Mesendoderm (in vitro differentiated cells): ENCODE results near the gene S100PBP.
"Not testable (repeated sequence)": the region's sequence is repeated elsewhere in the genome, so short reads cannot be mapped to it uniquely, and the experiment has no call there.

Experiments
- DNase-seq: peaks from one replicate; pipeline ENCODE4 v3.0.0; 2013
- H2AK5ac ChIP-seq: 2 replicates; pipeline ENCODE4 v1.6.1; 2013; ENCODE audit warnings: low read length, inconsistent platforms
- H2BK120ac ChIP-seq: 2 replicates; pipeline ENCODE4 v1.6.1; 2013; ENCODE audit warnings: low read depth, mild to moderate bottlenecking, low read length, moderate library complexity, mixed read lengths
- H2BK15ac ChIP-seq: replicated peaks from 2 replicates; pipeline ENCODE4 v1.6.1; 2013; ENCODE audit warnings: low read depth, mild to moderate bottlenecking, moderate library complexity
- H2BK5ac ChIP-seq: 2 replicates; pipeline ENCODE4 v1.6.1; 2013; ENCODE audit warnings: low read length, inconsistent platforms
- H3K18ac ChIP-seq: 2 replicates; pipeline ENCODE4 v1.6.1; 2013; ENCODE audit warnings: mild to moderate bottlenecking, low read length, mixed read lengths
- H3K23ac ChIP-seq: one replicate; pipeline ENCODE4 v1.6.1; 2013; ENCODE audit warnings: low read length
- H3K27ac ChIP-seq: 2 replicates; pipeline ENCODE4 v1.5.1; 2013; ENCODE audit warnings: low read depth, mild to moderate bottlenecking, inconsistent platforms, low read length, moderate library complexity
- H3K27me3 ChIP-seq: 2 replicates; pipeline ENCODE4 v1.6.1; 2013; ENCODE audit warnings: low read length, control low read depth, mild to moderate bottlenecking, inconsistent platforms; ENCODE audit not compliant: insufficient read depth, poor library complexity
- H3K36me3 ChIP-seq: 2 replicates; pipeline ENCODE4 v1.6.1; 2013; ENCODE audit warnings: low read length, inconsistent platforms; ENCODE audit not compliant: control insufficient read depth, insufficient read depth
- H3K4ac ChIP-seq: one replicate; pipeline ENCODE4 v1.6.1; 2013; ENCODE audit warnings: low read depth, mild to moderate bottlenecking, low read length, moderate library complexity
- H3K4me1 ChIP-seq: 2 replicates; pipeline ENCODE4 v1.6.1; 2013; ENCODE audit warnings: low read depth, low read length, inconsistent platforms; ENCODE audit not compliant: control insufficient read depth
- H3K4me2 ChIP-seq: 2 replicates; pipeline ENCODE4 v1.6.1; 2013; ENCODE audit warnings: low read length
- H3K4me3 ChIP-seq: 2 replicates; pipeline ENCODE4 v1.5.1; 2013; ENCODE audit warnings: mild to moderate bottlenecking, low read length
- H3K56ac ChIP-seq: one replicate; pipeline ENCODE4 v1.6.1; 2013; ENCODE audit warnings: low read length
- H3K79me1 ChIP-seq: 2 replicates; pipeline ENCODE4 v1.6.1; 2013; ENCODE audit warnings: low read length, inconsistent platforms
- H3K79me2 ChIP-seq: 2 replicates; pipeline ENCODE4 v1.6.1; 2013; ENCODE audit warnings: mild to moderate bottlenecking, low read length; ENCODE audit not compliant: control insufficient read depth, insufficient read depth
- H3K9ac ChIP-seq: 2 replicates; pipeline ENCODE4 v1.6.1; 2013; ENCODE audit warnings: low read length, inconsistent platforms
- H4K5ac ChIP-seq: one replicate; pipeline ENCODE4 v1.6.1; 2013; ENCODE audit warnings: low read length
- H4K8ac ChIP-seq: one replicate; pipeline ENCODE4 v1.6.1; 2013; ENCODE audit warnings: low read depth, mild to moderate bottlenecking, control low read depth, low read length, moderate library complexity
- WGBS: extraction: QIAGEN DNeasy Blood & Tissue Kit; methylation state at CpG from one replicate; pipeline ENCODE4 v1.1.7; 2013; ENCODE audit warnings: low lambda C conversion rate, missing lambda C conversion rate; ENCODE audit not compliant: insufficient coverage; ENCODE audit errors: extremely low coverage; 5-methylcytosine and 5-hydroxymethylcytosine counted together

S100PBP gene

GRCh38 chr1:32905588-32905987 lies 88.1 kb downstream of the S100PBP start:
- not testable (repeated sequence) for H3K23ac ChIP-seq, H3K4me3 ChIP-seq, H4K8ac ChIP-seq, H3K4me1 ChIP-seq, H4K5ac ChIP-seq, H3K4me2 ChIP-seq, H3K79me1 ChIP-seq, H3K27me3 ChIP-seq, H3K56ac ChIP-seq, H3K36me3 ChIP-seq, H3K18ac ChIP-seq, H2BK120ac ChIP-seq, H3K4ac ChIP-seq, H2BK15ac ChIP-seq, H2BK5ac ChIP-seq, DNase-seq, H3K79me2 ChIP-seq, H3K27ac ChIP-seq, H3K9ac ChIP-seq, H2AK5ac ChIP-seq
- no CpG with 5 or more reads among the region's 10 CpGs for WGBS

DNA sequence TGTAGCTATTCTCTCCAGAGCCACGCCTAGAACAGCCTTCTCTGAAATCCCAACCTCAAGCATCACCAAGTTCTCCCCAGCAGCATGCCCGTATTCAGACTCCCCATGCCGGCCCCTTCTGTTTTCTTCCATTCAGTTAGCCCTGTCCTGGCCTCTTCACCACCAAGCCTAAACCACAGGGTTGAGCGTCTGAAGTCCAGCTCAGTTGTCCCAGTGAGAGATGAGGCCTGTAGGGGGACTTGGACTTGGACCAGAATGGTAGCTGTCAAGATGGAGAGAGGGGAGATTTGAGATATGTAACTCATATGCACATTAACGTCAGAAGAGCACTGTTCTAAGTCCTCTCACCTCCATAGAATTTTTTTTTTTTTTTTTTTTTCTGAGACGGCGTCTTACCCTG lies 89.2 kb downstream of the S100PBP start:
- Histone ChIP-seq H3K4me2 (no peak overlapping the region), H4K5ac (no peak overlapping the region), H3K27ac (no peak overlapping the region), H3K4me3 (no peak overlapping the region), H3K56ac (no peak overlapping the region), H3K4ac (no peak overlapping the region), H3K4me1 (no peaks in the 10 kb centered on the region), H3K9ac (no peak overlapping the region), H2BK120ac (no peak overlapping the region), H2BK5ac (no peak overlapping the region), H3K18ac (no peak overlapping the region), H2BK15ac (no peak overlapping the region), H3K79me1 (no peaks in the 10 kb centered on the region), H3K79me2 (no peaks in the 10 kb centered on the region), H4K8ac (no peak overlapping the region), H2AK5ac (no peak overlapping the region), H3K23ac (no peak overlapping the region), H3K36me3 (no peaks in the 10 kb centered on the region), H3K27me3 (no peaks in the 10 kb centered on the region)
- DNase-seq = no peak
- no CpG with 5 or more reads among the region's 7 CpGs for WGBS

DNA sequence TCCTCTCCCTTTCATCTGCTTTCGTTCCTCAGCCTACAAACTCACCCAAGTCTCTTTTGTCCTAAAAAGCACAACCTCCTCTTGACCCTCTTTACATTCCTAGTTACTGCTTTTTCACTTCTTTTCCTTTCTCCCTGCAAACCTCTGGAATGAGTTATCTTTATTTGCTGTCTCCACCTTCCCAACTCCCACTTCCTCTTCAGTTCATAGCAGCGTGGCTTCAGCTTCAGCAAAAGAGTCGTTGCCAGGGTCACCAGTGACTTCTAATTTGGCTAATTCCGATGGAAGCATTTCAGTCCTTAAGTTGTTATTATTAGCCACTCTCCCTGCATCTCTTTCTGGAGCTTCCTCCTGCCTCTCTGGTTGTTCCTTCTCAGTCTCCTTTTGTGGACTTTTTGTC lies 90.0 kb downstream of the S100PBP start:
- Histone ChIP-seq H4K5ac (no peak overlapping the region), H2AK5ac (no peak overlapping the region), H3K4me3 (no peak overlapping the region), H3K27me3 (no peaks in the 10 kb centered on the region), H3K27ac (no peak overlapping the region), H4K8ac (no peak overlapping the region), H3K4me2 (no peak overlapping the region), H3K18ac (no peak overlapping the region), H2BK15ac (no peak overlapping the region), H2BK120ac (no peak overlapping the region), H3K79me1 (no peaks in the 10 kb centered on the region), H3K56ac (no peak overlapping the region), H3K36me3 (no peaks in the 10 kb centered on the region), H3K23ac (no peak overlapping the region), H3K4me1 (no peaks in the 10 kb centered on the region), H3K9ac (no peak overlapping the region), H2BK5ac (no peak overlapping the region), H3K79me2 (no peaks in the 10 kb centered on the region), H3K4ac (no peak overlapping the region)
- DNase-seq = no peak
- WGBS = no CpG with 5 or more reads among the region's 4 CpGs
